IPS-18a (cell line): ENCODE measurements around the gene GLYATL3.

ENCODE experiments used
- H3K27ac ChIP-seq: one replicate; pipeline ENCODE4 v1.5.1; 2013; ENCODE audit warnings: low read length
- H3K27me3 ChIP-seq: one replicate; pipeline ENCODE4 v1.6.1; 2013; ENCODE audit warnings: mild to moderate bottlenecking, low read length; ENCODE audit not compliant: control insufficient read depth, insufficient read depth
- H3K36me3 ChIP-seq: one replicate; pipeline ENCODE4 v1.6.1; 2013; ENCODE audit warnings: low read depth, low read length; ENCODE audit not compliant: control insufficient read depth
- H3K4me1 ChIP-seq: one replicate; pipeline ENCODE4 v1.6.1; 2013; ENCODE audit warnings: low read depth, low read length; ENCODE audit not compliant: control insufficient read depth
- H3K4me3 ChIP-seq: one replicate; pipeline ENCODE4 v1.5.1; 2013; ENCODE audit warnings: low read length
- H3K9ac ChIP-seq: one replicate; pipeline ENCODE4 v1.6.1; 2013; ENCODE audit warnings: mild to moderate bottlenecking, low read length, moderate library complexity
- H3K9me3 ChIP-seq: one replicate; pipeline ENCODE4 v1.6.1; 2013; ENCODE audit warnings: low read depth, low read length; ENCODE audit not compliant: control insufficient read depth

The GLYATL3 gene

DNA sequence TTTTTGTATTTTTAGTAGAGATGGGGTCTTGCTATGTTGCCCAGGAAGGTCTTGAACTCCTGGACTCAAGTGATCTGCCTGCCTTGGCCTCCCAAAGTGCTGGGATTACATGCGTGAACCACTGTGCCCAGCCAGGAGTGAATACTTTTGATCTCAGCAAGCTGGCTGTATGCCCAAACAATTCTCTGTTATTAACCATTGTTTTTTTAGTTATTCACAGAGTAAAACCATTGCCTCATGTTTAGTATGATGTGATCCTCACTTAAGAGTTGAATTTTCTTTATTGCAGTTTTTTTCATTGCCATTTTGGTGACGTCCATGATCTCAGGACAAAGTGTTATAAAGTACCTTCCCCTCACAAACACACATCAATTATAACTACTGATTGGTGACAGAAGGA is 65.5 kb downstream of the GLYATL3 start:
- Histone ChIP-seq H3K4me1 (no peaks in the 10 kb centered on the region), H3K9ac (no peak overlapping the region), H3K36me3 (no peaks in the 10 kb centered on the region), H3K4me3 (no peak overlapping the region), H3K27me3 (no peaks in the 10 kb centered on the region), H3K27ac (no peak overlapping the region), H3K9me3 (no peaks in the 10 kb centered on the region)

DNA sequence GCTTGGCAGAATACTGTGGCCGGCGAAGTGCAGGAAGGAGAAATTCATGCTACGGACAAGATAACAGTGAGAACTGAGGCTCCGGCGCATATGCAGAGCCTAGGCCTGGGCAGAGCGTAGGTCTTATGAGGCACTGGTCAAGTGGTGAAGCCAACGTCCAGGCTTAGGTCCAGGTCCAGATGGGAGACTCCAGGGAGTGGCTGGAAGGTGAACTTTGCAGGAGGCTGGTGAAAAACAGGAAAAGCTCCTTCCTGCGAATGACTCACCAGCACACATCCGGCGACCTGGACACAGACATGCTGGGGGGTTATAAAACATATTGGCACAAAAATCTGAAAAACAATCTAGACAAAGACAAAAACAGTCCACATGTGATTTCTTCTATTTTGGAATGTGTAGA is 66.1 kb downstream of the GLYATL3 start:
- H3K4me1 ChIP-seq, result no peaks in the 10 kb centered on the region
- no peak overlapping the region for H3K27ac ChIP-seq

DNA sequence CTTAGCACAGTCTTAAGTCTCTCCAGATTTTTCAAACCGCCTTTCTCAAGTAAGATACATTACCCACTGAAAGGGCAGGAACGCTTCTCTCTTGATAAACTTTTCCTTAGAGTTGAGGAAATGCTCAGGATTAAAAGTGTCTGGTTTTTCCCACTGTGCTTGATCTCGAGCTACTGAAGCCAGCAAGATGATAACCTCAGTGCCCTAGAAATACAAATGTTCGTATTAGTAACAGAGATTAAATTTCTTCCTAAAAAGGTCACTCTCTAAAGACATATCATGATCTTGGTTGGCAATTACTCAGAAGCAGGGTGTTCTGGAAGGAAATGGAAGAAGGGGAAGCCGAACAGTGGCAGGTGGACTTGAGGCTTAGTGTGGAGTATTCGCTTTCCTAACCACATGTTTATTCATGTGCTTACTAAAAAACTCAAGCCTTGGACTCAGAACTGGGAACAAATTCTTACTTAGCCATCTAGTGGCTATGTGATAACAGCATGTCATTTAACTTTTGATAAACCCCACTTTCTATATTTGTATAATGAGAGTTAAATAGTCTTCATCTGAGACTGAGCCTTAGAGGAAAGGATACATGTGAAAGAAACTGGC is 70.9 kb downstream of the GLYATL3 start:
- Histone ChIP-seq H3K4me3 (no peak overlapping the region), H3K4me1 (no peaks in the 10 kb centered on the region), H3K27ac (no peak overlapping the region), H3K9ac (no peak overlapping the region), H3K36me3 (no peaks in the 10 kb centered on the region), H3K27me3 (no peaks in the 10 kb centered on the region), H3K9me3 (no peaks in the 10 kb centered on the region)

More for the DNA sequence above, 66.1 kb downstream of the GLYATL3 start:
- Histone ChIP-seq H3K9me3 (no peaks in the 10 kb centered on the region), H3K36me3 (no peaks in the 10 kb centered on the region), H3K9ac (no peak overlapping the region), H3K4me3 (no peak overlapping the region), H3K27me3 (no peaks in the 10 kb centered on the region)

DNA sequence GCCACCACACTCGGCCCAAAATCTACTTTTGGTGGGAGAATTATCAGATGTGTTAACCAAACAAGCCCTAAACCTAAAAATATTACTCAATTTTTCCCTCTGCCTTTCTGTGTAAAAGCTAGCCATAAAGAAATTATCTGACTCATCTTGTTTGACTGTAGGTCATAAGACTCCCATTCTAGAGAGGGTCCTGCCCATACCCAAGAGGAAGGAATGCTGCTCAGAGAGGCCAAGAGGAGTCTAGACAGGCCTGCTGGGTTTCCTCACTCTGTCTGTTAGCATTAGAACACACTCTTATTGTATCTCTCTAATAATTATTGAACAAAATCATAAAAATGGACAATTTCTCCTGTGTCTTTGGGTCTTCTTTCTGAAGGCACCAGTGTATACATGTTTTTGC is 76.9 kb downstream of the GLYATL3 start:
- Histone ChIP-seq H3K27me3 (no peaks in the 10 kb centered on the region), H3K4me3 (no peak overlapping the region), H3K36me3 (no peaks in the 10 kb centered on the region), H3K9me3 (no peaks in the 10 kb centered on the region), H3K27ac (no peak overlapping the region), H3K4me1 (no peaks in the 10 kb centered on the region), H3K9ac (no peak overlapping the region)
